HCEC 1CT (cell line): ENCODE results near the gene UBE2R2.
"Not testable (repeated sequence)": the region's sequence is repeated elsewhere in the genome, so short reads cannot be mapped to it uniquely, and the experiment has no call there.

ENCODE experiments used
- DNase-seq: peaks from one replicate; pipeline ENCODE4 v3.0.0-alpha.2; 2017

Gene UBE2R2

GRCh38 chr9:33843312-33843961 lies 26.5 kb downstream of the UBE2R2 start:
- no peak for DNase-seq

GRCh38 chr9:33846231-33846630 lies 29.3 kb downstream of the UBE2R2 start:
- no peak for DNase-seq

- not testable (repeated sequence) for DNase-seq
Measured at GRCh38 chr9:33847894-33848205, 30.9 kb downstream of the UBE2R2 start.

- DNase-seq = no peak
Measured at GRCh38 chr9:33850267-33850629, 33.3 kb downstream of the UBE2R2 start.

- DNase-seq = no peak
Measured at GRCh38 chr9:33850677-33851076, 33.7 kb downstream of the UBE2R2 start.

- DNase-seq = peak; percentile 37
Measured at GRCh38 chr9:33851301-33851700, 34.3 kb downstream of the UBE2R2 start.

GRCh38 chr9:33852216-33852826 lies 35.4 kb downstream of the UBE2R2 start:
- peak; percentile 44 for DNase-seq

- no peak for DNase-seq
Measured at GRCh38 chr9:33856247-33856646, 39.3 kb downstream of the UBE2R2 start.

GRCh38 chr9:33858423-33858822 lies 41.5 kb downstream of the UBE2R2 start:
- peak; percentile 49 for DNase-seq

- no peak for DNase-seq
Measured at GRCh38 chr9:33860200-33860871, 43.4 kb downstream of the UBE2R2 start.

- DNase-seq = no peak
Measured at GRCh38 chr9:33861917-33862453, 45.0 kb downstream of the UBE2R2 start.

- not testable (repeated sequence) for DNase-seq
Measured at GRCh38 chr9:33863027-33863426, 46.1 kb downstream of the UBE2R2 start.

- no peak for DNase-seq
Measured at GRCh38 chr9:33867747-33868439, 50.9 kb downstream of the UBE2R2 start.

GRCh38 chr9:33868440-33868973 lies 51.5 kb downstream of the UBE2R2 start:
- DNase-seq = peak; percentile 22

GRCh38 chr9:33869243-33869642 lies 52.3 kb downstream of the UBE2R2 start:
- not testable (repeated sequence) for DNase-seq

- DNase-seq = no peak
Measured at GRCh38 chr9:33877727-33878489, 60.9 kb downstream of the UBE2R2 start.

GRCh38 chr9:33878691-33879366 lies 61.9 kb downstream of the UBE2R2 start:
- no peak for DNase-seq

GRCh38 chr9:33880211-33881089 lies 63.5 kb downstream of the UBE2R2 start:
- no peak for DNase-seq

GRCh38 chr9:33881635-33882034 lies 64.7 kb downstream of the UBE2R2 start:
- peak; percentile 20 for DNase-seq

GRCh38 chr9:33884856-33885701 lies 68.1 kb downstream of the UBE2R2 start:
- peak; percentile 2 for DNase-seq
